Activated CD4-positive, alpha-beta T cell treated with anti-CD3 and anti-CD28 coated beads, Interleukin-10, Interleukin-2, amounts not matched to agents 100 ng/mL and 50 ng/mL, durations not matched to agents 16 hours and 8 hours (primary cell): Measurements from ENCODE around the gene ODAD2.
"Not testable (repeated sequence)": the region's sequence is repeated elsewhere in the genome, so short reads cannot be mapped to it uniquely, and the experiment has no call there.

Experiments used
- DNase-seq: peaks from one replicate; pipeline ENCODE4 v3.0.0-alpha.2; 2020

The ODAD2 gene, protein sequence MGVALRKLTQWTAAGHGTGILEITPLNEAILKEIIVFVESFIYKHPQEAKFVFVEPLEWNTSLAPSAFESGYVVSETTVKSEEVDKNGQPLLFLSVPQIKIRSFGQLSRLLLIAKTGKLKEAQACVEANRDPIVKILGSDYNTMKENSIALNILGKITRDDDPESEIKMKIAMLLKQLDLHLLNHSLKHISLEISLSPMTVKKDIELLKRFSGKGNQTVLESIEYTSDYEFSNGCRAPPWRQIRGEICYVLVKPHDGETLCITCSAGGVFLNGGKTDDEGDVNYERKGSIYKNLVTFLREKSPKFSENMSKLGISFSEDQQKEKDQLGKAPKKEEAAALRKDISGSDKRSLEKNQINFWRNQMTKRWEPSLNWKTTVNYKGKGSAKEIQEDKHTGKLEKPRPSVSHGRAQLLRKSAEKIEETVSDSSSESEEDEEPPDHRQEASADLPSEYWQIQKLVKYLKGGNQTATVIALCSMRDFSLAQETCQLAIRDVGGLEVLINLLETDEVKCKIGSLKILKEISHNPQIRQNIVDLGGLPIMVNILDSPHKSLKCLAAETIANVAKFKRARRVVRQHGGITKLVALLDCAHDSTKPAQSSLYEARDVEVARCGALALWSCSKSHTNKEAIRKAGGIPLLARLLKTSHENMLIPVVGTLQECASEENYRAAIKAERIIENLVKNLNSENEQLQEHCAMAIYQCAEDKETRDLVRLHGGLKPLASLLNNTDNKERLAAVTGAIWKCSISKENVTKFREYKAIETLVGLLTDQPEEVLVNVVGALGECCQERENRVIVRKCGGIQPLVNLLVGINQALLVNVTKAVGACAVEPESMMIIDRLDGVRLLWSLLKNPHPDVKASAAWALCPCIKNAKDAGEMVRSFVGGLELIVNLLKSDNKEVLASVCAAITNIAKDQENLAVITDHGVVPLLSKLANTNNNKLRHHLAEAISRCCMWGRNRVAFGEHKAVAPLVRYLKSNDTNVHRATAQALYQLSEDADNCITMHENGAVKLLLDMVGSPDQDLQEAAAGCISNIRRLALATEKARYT

DNA sequence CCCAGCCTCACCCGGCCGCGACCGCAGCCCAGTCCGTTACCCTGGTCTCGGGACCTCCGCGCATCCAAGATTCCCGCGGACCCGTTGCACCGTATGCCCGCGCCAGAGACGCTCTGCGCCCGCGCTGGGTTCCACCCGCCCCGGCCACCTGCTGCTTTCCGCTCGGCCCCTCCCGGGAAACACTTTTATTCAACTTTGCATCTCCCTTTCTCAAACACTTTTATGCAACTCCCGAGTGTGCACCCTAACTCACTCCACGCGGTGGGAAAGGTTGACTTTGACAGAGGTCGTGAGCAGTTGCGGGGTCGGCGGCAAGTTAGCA, at the start of gene ODAD2:
TSS of gene ODAD2 (minus strand) at position 126 of the 322 bp plus-strand sequence. CDS start 3,937 bp downstream, outside the sequence.
- DNase-seq, result no peak

DNA sequence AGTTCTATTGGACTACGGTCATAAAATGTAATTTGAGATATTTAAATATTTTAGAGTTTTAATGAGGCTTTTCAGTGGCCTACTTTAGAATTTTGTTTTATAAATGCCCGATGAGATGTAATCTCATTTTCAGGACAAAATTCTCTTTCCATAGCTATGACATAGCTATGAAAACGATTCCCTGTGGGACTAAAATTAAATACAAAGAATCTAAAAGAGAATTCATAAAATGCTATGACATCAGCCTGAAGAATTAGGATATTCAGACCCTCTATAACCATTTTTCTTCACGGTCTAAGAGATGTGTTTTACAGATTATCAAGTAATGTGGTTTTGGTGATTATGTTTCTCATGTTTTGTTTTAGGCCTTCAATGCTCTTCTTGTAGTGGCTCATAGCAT, 48.2 kb upstream of the ODAD2 start:
- DNase-seq, result no peak

DNA sequence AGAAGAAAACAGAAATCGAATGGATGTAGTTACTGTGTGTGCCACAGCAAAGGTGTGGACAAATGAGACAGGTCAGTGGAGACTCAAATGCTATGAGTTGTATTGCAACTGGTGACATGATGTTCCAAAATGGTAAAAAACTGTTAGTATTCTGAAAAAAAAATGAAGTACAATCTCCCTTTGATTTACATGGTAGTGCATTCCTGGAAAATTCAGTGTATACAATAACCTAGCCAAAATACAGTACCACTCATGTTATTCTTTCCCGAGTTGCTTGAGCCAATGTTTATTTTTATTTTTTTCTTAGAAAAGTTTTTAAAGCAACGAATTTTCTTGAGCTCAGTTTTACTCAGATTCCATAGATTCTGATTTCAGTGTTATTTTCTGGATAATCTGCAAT, 47.7 kb upstream of the ODAD2 start:
- no peak for DNase-seq

DNA sequence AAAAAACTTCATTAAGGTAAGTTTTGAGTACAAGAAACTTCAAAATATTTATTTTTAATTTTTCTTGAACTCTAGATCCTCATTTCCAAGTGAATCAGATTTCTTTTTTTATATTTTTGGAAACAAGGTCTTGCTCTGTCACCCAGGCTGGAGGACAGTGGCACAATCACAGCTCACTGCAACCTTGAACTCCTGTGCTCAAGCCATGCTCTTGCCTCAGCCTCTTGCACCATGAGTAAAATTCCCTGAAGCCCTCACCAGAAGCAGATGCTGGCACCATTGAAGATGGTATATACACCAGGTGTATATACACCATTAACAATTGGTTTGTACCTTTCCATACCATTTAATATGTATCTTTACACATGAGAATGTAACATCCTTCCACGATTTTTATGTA, 45.1 kb upstream of the ODAD2 start:
- no peak for DNase-seq

DNA sequence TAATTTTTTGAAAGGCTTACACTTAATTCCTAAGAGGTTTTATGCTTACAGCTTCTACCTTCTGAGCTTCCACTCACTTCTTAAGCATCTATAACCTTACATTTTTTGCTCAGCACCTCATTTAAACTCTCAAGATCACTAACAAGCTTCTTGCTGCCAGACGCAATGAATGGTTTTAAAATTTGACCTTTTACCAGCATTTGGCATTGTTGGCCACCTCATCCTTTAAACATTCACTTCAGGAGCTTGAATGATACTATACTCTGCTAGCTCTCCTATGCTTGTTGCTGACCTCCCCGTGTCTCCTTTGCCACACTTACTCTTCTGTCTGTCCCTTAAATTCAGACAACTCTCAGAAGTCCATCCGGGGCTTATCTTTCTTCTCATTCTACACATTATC, 37.7 kb upstream of the ODAD2 start:
- no peak for DNase-seq

DNA sequence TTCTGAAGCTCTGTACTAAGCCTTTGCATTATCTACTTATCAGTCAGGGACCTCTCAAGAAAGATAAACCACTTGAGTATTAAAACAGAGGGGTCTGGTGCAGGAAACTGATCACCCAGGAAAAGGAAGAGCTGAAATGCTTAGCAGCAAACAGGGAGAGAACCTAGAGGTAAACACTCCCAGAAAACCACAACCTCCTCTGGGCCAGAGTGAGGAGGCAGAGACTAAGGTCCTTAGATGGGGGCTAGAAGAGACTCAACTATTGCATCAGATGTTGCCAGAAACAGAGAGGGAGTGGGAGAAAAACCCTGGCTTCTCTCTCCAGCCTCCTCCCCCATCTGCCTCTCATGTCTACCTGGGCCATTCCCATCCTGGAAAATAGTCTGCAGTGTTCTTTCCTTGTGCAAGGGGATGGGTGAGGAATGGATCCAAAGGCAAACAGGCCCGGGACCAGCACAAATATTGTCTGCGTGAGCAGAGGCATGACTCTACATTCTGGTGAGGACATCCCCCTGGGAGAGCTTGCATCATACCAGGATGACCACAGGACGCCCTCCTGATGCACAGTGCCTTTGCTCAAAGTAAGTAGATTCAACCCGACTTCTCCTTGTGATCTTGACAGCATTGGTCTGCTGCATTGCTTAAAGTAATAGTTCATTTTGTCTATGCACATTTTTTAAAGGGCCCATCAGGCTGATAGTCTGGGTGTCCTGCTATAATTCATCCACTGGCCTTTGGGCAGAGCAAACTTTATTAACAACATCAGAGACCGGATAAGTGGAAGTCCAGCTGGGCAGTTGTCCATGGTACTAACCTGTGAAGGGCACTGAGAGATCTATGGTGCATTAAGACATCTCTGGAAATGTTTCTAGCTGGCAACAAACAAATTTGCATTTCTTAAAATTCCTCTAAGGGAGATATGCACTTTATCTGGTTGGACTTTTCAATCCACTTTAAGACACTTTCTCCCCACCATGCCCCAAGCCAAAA, 22.4 kb upstream of the ODAD2 start:
- no peak for DNase-seq

DNA sequence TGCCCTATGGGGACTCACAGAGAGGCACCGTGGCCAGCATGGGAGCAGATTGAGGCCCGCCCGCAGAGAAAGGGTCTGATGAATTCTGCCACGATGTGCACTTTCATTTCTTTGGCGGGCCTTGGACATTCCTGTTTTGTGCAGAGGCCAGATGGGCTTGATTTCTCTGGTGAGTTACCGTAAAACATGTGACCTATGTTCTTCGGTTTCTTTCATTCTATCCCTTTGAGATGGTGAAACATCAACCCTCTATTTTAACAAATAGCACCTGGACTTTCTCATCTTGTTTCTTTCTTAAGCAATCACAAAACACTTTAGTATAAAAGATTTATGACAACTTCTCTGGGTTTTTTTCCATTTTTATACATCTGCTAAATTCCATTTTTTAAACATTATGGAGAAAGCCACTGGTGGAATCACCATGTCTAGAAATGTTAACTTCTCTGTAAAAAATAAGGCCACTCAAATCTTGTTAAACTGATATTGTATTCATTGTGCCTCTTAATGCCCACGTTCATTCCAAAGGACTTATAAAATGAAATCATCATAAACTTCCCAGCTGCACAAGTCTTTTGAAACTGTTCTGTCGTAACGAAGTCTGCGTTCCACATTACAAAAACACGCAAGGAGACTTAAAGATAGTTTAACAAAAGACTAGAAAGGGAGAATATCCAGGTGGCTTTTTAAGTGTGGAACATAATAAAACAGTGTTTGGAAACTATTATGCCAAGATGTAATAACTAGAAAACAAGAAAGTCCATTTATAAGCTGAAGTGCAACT, 21.4 kb upstream of the ODAD2 start:
- no peak for DNase-seq

DNA sequence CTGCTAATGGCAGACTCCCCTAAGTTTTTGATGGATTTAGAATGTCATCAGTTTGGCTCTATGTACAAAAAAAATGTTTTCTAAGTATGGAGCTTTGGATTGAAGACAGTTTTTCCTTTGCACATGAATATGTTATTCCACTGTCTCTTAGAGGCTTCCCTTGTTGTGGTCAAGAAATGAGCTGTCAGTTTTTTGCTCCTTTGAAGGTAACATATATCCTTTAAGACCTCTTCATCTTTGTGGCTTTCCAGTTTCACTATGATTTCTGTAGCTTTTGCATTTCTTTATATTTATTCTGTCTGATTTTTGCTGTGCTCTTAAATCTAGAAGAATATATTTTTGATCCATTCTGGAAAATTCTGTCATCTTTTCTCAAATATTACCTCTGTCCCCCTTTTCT, 15.8 kb upstream of the ODAD2 start:
- peak; percentile 27 for DNase-seq

DNA sequence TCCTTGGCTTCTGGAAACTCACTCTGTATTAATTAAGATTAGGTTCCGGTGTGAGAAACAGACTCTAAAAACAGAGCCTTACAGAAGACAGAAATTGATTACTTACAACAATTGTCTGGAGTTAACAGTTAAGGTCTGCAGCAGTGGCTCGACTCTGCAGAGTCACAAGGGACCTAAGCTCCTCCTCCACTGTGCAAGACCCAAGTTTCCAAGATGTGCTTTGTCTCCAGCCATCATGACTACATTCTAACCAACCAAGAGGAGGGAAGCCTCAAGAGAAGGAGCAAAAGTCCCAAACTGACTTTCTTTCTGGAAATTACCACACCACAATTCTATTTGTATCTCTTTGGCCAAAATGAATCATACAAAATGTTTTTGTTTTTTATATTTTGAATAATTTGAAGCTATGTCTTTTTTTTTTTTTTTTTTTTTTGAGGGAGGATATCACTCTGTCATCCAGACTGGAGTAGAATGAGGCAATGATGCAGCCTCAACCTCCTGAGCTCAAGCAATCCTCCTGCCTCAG, 14.2 kb upstream of the ODAD2 start:
- peak; percentile 4 for DNase-seq

DNA sequence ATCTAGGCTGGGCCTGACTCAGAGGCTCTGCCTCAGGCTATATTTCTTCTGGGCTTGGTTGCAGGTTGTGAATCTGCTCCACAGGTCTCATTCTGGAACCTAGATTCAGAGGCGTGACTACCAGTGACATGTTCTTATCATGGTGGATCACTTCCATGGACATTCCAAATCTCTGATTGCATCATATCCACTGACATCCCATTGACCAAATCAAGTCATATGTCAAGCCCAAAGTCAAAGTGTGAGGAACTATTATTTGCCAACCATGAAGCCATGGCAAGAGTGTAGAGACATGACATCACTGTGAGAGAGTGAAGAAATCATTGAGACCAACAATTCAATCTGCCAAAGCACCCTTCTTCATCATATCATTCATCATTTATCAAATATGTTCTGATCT, 11.9 kb upstream of the ODAD2 start:
- no peak for DNase-seq

DNA sequence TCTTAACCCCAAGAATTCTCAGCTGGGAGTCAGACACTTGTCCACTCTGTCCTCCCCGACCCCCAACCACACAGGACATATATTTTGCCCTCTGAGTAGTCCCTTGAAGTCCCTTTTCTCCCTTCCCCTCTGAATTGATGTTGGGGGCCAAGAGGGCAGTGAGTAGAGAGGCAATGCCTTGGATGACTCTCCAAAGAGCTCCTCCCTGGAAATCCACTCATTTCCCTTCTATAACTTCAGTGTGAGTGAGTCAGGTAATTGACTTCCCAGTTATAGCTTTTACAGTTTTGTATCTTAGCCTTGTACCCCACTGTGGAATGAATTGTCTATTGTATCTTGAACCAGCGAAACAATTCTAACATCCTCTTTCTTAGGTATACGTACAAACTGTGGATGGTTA, 9.2 kb upstream of the ODAD2 start:
- no peak for DNase-seq

DNA sequence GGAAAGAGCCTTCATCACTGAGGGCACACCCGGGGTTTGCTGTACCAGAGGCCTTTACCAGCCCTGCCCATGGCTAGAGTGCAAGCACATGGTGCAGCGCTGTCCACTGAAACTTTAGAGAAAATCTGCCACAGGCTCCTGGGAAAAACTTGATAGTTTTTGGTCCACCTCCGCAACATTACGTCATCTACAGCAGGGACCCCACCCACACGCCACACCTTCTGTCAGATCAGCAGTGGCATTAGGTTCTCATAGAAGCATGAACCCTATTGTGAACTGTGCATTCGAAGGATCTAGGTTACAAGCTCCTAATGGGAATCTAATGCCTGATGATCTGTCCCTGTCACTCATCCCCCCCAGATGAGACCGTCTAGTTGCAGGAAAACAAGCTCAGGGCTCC, 2.5 kb upstream of the ODAD2 start:
- DNase-seq, result no peak

DNA sequence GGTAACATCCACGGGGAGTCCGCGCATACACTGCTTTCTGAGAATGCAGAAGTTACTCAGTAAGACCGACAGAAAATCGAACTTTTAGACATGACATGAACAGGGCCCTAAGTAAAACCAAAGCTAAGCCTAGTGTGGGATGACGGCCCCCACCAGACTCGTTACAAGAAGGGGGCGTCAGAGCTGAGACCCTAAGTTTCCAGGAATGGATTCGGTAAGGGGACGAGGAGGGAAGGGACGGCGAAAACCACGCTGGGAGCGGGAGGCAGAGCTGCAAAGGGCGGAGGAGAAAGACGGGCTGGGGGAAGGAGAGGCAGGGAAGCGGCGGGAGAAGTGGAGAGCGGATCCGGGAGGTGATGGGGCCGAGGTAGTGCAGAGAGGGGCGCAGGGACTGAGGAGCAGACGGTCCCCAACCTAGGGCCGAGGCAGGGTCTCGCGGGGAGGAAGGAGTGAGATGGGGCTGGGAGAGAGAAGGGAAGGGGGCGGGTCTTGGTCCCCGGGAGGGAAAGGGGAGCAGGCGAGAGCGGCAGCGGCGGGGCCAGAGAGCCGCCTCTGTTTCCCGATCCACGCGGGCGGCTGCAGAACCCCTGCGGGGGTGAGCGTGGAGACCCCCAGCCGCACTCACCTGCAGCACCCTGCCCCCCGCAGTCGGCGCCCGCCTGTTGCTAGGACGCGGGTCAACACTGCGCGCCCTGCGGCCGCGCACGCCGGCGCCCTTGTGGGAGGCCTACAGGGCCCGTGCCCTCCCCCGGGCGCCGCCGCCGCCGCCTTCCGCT, 513 bp downstream of the ODAD2 start:
- DNase-seq, result peak; percentile 28

DNA sequence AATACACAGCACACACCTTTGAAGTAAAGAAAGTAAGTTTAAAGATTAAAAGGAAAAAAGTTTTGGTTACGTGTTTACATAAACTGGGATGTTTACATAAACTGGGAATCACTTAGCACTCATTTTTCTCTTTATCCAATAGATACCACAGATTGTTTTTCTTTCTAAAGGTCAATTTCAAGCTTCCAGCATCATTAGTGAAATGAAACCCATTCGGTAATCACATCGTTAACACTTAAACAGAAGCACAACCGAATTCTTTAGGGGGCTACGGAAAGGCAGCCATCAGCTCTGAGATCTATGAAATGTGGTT, 1.1 kb downstream of the ODAD2 start:
- no peak for DNase-seq

DNA sequence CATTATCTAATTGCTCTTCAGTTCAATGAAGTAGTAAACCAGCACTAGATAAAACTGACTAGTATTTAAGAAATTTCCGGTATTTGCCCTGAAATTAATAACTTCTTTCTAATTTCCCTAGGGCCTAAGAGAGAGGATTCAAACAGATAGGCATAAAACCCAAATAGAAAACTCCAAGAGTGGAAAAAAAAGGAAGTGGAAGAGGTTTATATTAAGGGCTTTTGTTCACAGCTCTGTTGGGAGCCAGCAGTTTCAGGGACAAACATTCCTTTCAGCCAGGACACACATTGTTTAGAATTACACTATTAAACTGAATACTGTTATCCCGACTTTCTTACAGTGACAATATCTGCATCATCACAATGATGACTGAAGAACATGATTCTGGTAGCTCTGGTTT, 3.6 kb downstream of the ODAD2 start:
- DNase-seq, result no peak

DNA sequence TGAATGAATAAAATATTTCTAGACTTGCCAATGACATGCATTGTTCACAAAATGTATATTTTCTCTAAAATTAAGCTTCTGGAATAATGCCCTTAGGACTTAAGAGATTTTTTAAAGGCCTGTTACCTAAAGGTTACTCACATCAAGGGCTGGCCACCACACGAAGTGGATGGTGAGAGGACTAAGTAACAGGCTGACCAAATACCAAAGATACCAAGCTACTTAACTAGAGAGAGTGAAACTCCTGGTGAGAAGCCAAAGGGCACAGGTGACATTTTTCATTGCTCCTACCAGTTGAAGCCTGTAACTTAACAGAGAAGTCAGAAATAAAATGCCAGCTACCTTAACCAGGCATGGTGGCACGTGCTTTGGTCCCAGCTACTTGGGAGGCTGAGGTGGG, 9.5 kb downstream of the ODAD2 start:
- DNase-seq, result not testable (repeated sequence)

DNA sequence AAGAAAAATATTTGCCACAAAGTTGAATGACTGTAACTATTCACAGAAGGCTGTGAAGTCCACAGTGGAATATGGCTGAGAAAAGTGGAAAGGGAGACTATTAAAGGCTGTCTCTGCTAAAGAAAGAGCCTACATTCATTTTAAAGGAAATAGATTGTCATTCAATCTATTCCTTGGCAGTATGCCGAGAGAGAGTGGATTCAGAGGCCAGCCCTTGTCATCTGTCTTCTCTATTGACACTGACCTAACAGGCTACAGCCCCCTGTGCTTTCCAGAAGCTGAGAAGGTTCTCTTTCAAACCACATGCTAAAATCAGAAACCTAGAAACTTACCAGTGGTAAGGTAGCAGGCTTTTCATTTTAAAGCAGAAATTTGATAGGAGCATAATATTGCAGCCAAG, 12.1 kb downstream of the ODAD2 start:
- DNase-seq, result no peak

DNA sequence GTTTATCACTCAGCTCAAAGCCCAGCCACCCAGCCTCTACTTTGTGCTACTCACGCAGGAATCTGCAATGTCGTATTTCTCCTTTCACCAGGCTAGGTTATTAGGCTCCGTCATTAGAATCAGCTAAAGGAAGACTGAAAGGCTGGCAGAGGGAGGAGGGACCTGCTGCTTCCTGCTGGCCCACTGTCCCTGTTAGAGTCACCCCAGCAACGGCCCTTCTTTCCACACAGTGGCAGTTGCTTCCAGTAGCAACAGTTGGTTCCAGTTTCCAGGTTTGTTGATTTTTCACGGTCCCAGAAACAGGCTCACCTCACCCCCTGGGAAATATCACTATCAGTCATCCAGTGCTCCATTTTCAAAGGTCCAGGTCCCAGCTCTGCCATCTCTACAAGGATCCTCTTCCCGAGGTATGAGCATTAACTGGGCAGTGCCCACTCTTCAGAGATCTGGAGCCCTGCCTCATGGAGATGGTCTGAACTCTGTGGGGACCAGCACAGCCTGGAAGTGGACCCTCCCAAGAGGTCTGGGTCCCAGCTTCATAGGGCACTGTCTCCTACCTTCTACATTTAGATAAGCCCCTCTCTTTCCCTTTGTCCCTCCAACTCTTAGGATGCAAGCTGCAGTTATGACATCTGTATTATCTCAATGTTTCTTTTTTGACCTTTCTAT, 15.9 kb downstream of the ODAD2 start:
- no peak for DNase-seq

DNA sequence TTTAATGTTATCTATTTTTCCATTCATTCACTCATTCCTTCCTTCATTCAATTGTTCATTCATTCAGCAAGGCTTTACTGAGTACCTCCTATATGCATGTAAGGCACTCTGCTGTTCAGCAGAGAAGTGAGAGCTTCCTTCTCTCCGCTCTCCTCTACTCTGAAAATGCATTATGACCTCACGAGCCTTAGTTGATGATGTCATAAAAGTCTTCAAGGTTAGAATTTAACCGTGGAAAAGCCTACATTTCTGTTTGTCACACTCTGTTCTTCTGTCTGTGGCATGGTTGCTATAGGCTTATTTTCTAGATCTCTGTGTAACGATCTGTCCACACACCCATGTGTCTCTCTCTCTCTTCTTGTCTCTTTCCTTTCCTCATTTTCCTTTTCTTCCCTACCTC, 17.1 kb downstream of the ODAD2 start:
- no peak for DNase-seq

DNA sequence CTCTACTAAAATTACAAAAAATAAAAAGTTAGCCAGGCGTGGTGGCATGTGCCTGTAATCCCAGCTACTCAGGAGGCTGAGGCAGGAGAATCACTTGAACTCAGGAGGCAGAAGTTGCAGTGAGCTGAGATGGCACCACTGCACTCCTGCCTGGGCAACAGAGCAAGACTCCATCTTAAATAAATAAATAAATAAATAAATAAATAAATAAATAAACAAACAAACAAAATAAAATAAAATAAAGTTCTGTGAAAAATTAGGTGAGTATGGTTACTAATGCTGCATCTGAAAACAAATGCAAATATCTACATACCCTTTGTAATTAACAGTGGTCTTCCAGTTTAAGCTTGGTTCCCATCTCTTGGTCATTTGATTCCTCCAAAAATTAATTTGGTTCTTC, 28.1 kb downstream of the ODAD2 start:
- DNase-seq, result not testable (repeated sequence)
